NCI-H2196 (cell line): Measurements from ENCODE around the gene PPM1D.
"Not testable (repeated sequence)": the region's sequence is repeated elsewhere in the genome, so short reads cannot be mapped to it uniquely, and the experiment has no call there.

ENCODE experiments used
- DNase-seq: peaks from one replicate; lab custom pipeline; 2025; ENCODE audit not compliant: unreplicated experiment; lab: John Stamatoyannopoulos, UW

PPM1D gene

DNA sequence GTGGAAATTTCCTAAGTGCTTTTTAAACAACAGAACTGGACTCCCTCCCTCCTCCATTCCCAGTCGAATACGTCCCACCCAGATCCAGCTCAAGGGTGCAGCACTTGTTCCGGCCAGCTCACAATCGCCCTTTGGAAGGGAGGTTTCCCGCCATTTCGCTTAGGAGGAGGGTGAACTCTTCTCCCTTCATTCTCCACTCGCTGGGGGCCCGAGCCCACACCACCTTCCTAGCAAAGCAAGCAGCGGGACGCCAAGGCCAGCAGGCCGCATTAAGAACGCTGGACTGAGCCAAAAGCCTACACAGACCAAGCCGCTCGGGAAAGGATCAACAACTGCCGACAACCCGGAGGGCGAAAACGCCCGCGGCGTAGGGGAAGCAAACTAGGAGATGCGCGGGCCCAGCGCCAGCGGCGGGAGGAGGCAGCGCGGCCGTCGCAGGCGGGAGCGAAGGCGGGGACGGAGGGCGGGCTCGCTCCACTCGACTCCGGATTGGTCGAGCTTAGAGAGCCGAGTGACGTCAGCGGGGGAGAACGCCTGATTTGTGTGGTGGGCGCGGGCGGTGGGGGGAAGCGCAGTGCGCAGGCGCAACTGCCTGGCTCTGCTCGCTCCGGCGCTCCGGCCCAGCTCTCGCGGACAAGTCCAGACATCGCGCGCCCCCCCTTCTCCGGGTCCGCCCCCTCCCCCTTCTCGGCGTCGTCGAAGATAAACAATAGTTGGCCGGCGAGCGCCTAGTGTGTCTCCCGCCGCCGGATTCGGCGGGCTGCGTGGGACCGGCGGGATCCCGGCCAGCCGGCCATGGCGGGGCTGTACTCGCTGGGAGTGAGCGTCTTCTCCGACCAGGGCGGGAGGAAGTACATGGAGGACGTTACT is at the start of gene PPM1D:
TSS of gene PPM1D (plus strand) at position 574 of the 870 bp plus-strand sequence. CDS start at position 796, 222 bp downstream.
- peak; percentile 100 for DNase-seq

GRCh38 chr17:60552255-60552654 is 47.7 kb upstream of the PPM1D start:
- DNase-seq, result not testable (repeated sequence)

GRCh38 chr17:60554377-60554788 is 45.6 kb upstream of the PPM1D start:
- peak; percentile 24 for DNase-seq

DNA sequence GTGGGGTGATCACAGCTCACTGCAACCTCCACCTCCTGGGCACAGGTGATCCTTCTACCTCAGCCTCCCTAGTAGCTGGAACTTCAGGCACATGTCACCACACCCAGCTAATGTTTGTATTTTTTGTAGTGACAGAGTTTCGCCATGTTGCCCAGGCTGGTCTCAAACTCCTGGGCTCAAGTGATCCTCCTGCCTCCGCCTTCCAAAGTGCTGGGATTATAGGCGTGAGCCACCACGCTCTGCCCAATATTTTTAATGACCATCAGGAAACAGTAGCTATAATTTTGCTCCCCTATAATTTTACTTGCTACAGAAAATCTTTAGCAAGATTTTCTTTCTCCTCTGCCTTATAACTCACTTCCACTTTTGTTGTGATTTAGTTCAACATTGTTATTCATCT is 44.2 kb upstream of the PPM1D start:
- DNase-seq, result no peak

GRCh38 chr17:60557805-60558204 is 42.2 kb upstream of the PPM1D start:
- DNase-seq, result no peak

- DNase-seq, result no peak
Observed at GRCh38 chr17:60559659-60559994, 40.4 kb upstream of the PPM1D start.

GRCh38 chr17:60559995-60560859 is 39.8 kb upstream of the PPM1D start:
- DNase-seq, result no peak

- no peak for DNase-seq
Observed at GRCh38 chr17:60560860-60561257, 39.1 kb upstream of the PPM1D start.

- DNase-seq, result no peak
Observed at GRCh38 chr17:60562421-60562820, 37.6 kb upstream of the PPM1D start.

DNA sequence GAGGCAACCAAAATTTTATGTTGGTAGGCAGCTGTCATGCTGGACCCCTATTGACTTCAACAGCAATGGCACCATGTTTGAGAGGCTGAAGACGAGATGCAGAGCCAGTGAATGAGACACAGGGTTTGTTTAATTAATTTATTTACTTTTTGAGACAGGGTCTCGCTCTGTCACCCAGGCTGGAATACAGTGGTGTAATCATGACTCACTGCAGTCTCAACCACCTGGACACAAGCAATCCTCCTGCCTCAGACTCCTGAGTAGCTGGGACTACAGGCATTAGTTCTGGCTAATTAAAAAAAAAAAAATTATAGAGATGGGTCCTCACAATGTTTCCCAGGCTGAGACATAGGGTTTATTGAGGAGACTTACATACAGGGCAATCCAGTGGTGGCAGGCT is 36.2 kb upstream of the PPM1D start:
- no peak for DNase-seq

DNA sequence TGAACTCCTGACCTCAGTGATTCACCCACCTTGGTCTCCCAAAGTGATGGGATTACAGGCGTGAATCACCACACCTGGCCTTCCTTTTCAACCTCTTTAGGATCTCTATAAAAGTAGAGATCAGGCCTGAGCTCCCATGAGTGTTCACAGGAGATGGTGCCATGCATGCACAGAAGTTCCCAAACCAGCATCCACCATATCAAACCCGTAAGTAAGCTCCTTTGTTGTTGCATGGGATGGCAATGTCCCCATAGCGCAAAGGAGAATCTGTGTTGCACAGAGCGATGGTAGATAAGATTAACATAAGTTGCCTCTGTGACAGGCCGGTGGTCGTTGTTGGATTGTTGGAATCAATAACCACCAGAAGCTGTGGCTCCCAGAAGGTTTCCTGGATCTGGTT is 34.8 kb upstream of the PPM1D start:
- no peak for DNase-seq

DNA sequence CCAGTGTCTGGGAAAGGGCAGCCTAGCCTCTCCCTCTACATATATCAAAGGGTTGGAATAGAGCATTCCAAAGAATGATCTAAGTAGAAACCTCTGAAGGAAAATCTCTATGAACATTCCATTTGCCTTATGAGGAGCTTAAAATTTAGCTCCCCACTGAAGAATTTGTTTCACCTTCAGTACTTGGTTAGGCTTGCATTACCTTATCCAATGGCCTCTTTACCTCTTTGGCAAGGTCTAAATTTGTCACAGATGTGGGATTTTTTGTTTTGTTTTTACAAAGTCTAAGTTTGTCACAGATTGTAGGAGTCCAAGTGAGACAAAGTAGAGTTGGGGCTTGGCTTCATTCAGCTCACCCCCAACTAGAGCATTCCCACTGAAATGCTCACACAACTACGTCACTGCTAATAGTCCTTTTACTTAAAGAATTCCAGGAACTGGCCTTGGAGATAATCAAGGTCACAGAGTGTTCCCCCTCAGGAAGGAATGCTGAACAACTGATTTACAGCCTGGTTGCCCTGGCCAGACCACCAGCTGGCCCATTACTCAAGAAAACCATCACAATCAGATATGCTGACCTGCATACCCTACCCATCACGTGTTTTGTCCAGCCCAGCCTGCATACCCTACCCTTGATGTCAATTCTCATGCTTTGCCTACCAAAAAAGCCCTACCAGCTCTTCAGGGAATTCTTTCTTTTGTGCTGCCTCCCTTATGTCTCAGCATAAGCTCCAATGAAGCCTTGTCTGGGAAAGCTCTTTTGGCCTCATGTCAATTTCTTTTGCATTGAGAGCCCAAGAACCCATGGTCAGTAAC is 26.5 kb upstream of the PPM1D start:
- no peak for DNase-seq

DNA sequence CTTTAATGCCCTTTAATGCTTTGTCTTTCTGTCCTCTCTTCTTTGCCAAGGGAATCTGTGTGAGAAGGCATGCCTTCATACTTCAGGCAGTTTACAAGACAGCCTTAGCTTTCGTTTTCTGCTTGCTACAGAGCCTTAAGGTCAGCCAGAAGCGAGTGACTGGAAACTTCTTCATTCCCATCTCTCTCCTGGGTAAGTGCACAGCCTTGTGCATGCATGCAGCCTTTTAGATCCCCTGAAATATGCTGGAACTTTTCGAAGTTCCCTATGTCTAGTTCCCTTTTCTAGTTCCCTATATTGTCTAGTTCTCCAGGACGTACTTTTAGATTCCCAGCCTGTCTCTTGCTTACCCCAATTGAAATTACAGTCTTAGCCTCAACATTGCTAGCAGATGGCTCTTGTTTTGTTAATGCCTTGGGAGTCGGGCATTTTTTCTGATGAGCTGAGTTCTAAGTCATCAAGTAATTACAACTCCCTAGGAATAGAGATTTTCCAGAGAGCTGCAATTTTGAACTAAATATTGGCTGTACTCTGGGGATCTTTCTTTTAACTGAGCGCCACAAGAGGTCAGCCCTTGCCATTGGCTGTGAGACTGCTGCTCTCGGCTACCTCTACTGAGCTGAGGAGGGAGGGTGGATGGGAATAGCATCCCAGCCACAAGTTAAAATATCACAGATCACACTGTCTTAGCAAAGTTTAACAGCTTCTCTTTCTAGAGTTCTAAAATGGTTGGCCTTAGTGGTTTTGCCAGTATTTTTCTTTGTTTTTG is 22.7 kb upstream of the PPM1D start:
- DNase-seq, result no peak

GRCh38 chr17:60579090-60579489 is 20.9 kb upstream of the PPM1D start:
- no peak for DNase-seq

- no peak for DNase-seq
Observed at GRCh38 chr17:60579551-60579950, 20.4 kb upstream of the PPM1D start.

DNA sequence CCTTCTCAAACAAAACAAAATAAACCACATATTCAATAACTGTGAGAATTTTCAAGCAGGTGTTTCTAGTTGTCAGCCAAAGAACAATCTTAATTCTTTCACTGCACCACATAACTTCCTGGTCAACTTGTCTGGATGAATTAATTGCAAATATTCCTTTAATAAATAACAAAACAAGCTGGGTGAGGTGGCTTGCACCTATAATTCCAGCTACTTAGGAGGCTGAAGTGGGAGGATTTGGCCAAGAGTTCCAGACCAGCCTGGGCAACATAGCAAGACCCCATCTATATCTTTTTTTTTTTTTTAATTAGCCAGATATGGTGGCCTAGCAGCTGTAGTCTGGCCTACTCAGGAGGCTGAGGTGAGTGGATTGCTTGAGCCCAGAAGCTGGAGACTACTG is 17.0 kb upstream of the PPM1D start:
- DNase-seq, result no peak

GRCh38 chr17:60585887-60586286 is 14.1 kb upstream of the PPM1D start:
- no peak for DNase-seq

- DNase-seq, result no peak
Observed at GRCh38 chr17:60586288-60586974, 13.6 kb upstream of the PPM1D start.

GRCh38 chr17:60590070-60590469 is 9.9 kb upstream of the PPM1D start:
- no peak for DNase-seq

GRCh38 chr17:60592750-60593149 is 7.2 kb upstream of the PPM1D start:
- no peak for DNase-seq
